Measurements from ENCODE around the gene EIF2S1.
"Not testable (repeated sequence)": the region's sequence is repeated elsewhere in the genome, so short reads cannot be mapped to it uniquely, and the experiment has no call there.

EIF2S1 gene

GRCh38 chr14:67359775-67360469 is at the start of gene EIF2S1, which contains the start of gene ATP6V1D:
TSS of gene EIF2S1 (plus strand) at chr14:67360328. CDS start at chr14:67364768, 4,440 bp downstream.
TSS of gene ATP6V1D (minus strand) at chr14:67359804. CDS start at chr14:67359698, 106 bp downstream.
- peak; percentile 99 for DNase-seq (ENCODE audit: low spot score)

- DNase-seq (ENCODE audit: low spot score) = no peak
These were observed 48.3 kb upstream of the EIF2S1 start for GRCh38 chr14:67311868-67312267.

- no peak for DNase-seq (ENCODE audit: low spot score)
These were observed 47.0 kb upstream of the EIF2S1 start for GRCh38 chr14:67313153-67313552.

GRCh38 chr14:67317822-67318221 is 42.3 kb upstream of the EIF2S1 start:
- no peak for DNase-seq (ENCODE audit: low spot score)

- no peak for DNase-seq (ENCODE audit: low spot score)
These were observed 41.0 kb upstream of the EIF2S1 start for GRCh38 chr14:67319142-67319541.

GRCh38 chr14:67329666-67330065 is 30.5 kb upstream of the EIF2S1 start:
- DNase-seq (ENCODE audit: low spot score) = not testable (repeated sequence)

GRCh38 chr14:67331368-67332125 is 28.6 kb upstream of the EIF2S1 start:
- peak; percentile 25 for DNase-seq (ENCODE audit: low spot score)

GRCh38 chr14:67332468-67332867 is 27.7 kb upstream of the EIF2S1 start:
- no peak for DNase-seq (ENCODE audit: low spot score)

- DNase-seq (ENCODE audit: low spot score) = no peak
These were observed 24.3 kb upstream of the EIF2S1 start for GRCh38 chr14:67335781-67336180.

- not testable (repeated sequence) for DNase-seq (ENCODE audit: low spot score)
These were observed 18.9 kb upstream of the EIF2S1 start for GRCh38 chr14:67341231-67341630.

GRCh38 chr14:67343601-67344230 is 16.4 kb upstream of the EIF2S1 start:
- DNase-seq (ENCODE audit: low spot score) = no peak

GRCh38 chr14:67345583-67345982 is 14.5 kb upstream of the EIF2S1 start:
- no peak for DNase-seq (ENCODE audit: low spot score)

- DNase-seq (ENCODE audit: low spot score) = no peak
These were observed 8.1 kb upstream of the EIF2S1 start for GRCh38 chr14:67352055-67352454.

- DNase-seq (ENCODE audit: low spot score) = no peak
These were observed 2.8 kb upstream of the EIF2S1 start for GRCh38 chr14:67357186-67357968.

- peak; percentile 27 for DNase-seq (ENCODE audit: low spot score)
These were observed 2.2 kb upstream of the EIF2S1 start for GRCh38 chr14:67357969-67358354.

GRCh38 chr14:67358924-67359774 is 979 bp upstream of the EIF2S1 start:
- peak; percentile 67 for DNase-seq (ENCODE audit: low spot score)

- DNase-seq (ENCODE audit: low spot score) = no peak
These were observed 510 bp downstream of the EIF2S1 start for GRCh38 chr14:67360470-67361206.

GRCh38 chr14:67365476-67365875 is 5.3 kb downstream of the EIF2S1 start:
- no peak for DNase-seq (ENCODE audit: low spot score)

- DNase-seq (ENCODE audit: low spot score) = no peak
These were observed 10.7 kb downstream of the EIF2S1 start for GRCh38 chr14:67370830-67371229.
